Dermis microvascular lymphatic vessel endothelial cell (primary cell): ENCODE results near the gene FGG. TPM values are rescaled to one million over a fixed set of nuclear protein-coding genes. Genes with fewer than 3 reads are reported as not detected.

Experiments used
- total RNA-seq: library from RNA; depleted of rRNA; stranded (reverse); fragments of >200 nt; gene quantifications from 2 replicates; pipeline ENCODE4 v1.2.1, GENCODE V29; 2014

FGG gene
- total RNA-seq, 1 donor from 2014 or later, result not detected

Other genes starting within 250 kb of the FGG start
- gene DCHS2, start 120.9 kb downstream of the FGG start, total RNA-seq, result 0.51 and 5.3 TPM in 2 replicates
- 51.6 and 65.7 TPM in 2 replicates for gene PLRG1, start 62.3 kb downstream of the FGG start, total RNA-seq
- gene FGB, start 49.6 kb downstream of the FGG start, total RNA-seq, result not detected in 2 replicates
- gene FGA, start 21.9 kb downstream of the FGG start, total RNA-seq, result not detected in 2 replicates
- gene LRAT, start 131.3 kb upstream of the FGG start, total RNA-seq, result under 0.01 TPM in 1 of 2 replicates, not detected in the other
- gene RBM46, start 168.6 kb upstream of the FGG start, total RNA-seq, result not detected in 2 replicates